ENCODE results near the gene REC8.

Gene REC8, protein sequence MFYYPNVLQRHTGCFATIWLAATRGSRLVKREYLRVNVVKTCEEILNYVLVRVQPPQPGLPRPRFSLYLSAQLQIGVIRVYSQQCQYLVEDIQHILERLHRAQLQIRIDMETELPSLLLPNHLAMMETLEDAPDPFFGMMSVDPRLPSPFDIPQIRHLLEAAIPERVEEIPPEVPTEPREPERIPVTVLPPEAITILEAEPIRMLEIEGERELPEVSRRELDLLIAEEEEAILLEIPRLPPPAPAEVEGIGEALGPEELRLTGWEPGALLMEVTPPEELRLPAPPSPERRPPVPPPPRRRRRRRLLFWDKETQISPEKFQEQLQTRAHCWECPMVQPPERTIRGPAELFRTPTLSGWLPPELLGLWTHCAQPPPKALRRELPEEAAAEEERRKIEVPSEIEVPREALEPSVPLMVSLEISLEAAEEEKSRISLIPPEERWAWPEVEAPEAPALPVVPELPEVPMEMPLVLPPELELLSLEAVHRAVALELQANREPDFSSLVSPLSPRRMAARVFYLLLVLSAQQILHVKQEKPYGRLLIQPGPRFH

DNA sequence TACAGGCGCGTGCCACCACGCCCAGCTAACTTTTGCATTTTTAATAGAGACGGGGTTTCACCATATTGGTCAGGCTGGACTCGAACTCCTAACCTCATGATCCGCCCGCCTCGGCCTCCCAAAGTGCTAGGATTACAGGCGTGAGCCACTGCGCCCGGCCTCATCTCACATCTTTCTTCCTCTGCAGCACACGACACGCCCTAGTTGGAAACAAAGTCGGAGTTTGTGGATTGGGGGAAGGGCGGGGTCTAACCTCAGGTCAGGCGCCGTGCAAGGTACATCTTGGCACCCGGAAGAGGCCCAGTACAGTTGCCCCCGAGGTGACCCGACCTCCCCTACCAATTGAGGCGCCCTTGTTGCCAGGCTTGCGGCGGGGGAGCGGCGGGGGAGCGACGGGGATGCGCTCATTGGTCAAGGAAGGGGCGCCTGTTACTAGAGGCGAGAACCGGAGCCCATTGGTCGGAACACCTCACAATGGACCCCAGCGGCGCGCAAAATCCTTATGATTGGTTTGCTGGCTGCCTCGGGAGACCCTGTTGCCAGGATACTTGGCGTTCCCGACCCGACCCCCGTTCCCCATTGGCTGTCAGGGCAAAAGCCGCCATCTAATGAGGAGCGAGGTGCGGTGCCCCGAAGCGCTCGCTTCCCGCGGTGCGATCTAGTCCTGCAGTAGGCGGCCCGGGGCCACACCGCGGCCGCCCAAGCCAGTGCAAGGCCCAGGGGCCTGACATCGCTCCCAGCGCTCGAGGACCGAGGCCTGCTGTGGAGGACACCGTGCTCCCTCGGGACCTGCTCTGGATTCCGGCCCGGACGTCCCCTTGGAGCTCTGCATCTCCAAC is at the start of gene REC8:
Gene REC8 (plus strand): TSS at position 659 of the 839 bp plus-strand sequence. CDS start 473 bp downstream, outside the sequence.
- no peak for DNase-seq

- DNase-seq = no peak
These were observed 49.5 kb upstream of the REC8 start for GRCh38 chr14:24122416-24122815.

GRCh38 chr14:24122898-24123297 is 49.0 kb upstream of the REC8 start:
- DNase-seq = no peak

- no peak for DNase-seq
These were observed 48.2 kb upstream of the REC8 start for GRCh38 chr14:24123424-24124417.

GRCh38 chr14:24126939-24127338 is 44.9 kb upstream of the REC8 start:
- DNase-seq = no peak

GRCh38 chr14:24127673-24128072 is 44.2 kb upstream of the REC8 start:
- DNase-seq = no peak

DNA sequence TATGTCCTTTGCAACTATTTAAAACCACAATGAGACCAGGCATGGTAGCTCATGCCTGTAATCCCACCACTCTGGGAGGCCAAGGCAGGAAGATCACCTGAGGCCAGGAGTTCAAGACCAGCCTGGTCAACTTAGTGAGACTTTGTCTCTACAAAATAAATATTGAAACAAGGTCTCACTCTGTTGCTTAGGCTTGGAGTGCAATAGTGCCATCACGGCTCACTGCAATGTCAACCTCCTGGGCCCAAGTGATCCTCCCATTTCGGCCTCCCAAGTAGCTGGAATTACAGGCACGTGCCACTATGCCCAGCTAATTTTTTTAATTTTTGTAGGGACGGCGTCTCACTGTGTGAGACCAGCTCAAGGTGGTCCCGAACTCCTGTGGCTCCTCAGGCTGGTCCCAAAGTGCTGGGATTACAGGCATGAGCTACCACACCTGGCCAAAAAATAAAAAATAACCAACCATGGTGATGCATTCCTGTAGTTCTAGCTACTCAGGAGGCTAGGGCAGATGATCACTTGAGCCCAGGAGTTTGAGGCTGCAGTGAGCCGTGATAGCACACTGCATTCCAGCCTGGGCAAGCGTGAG is 42.4 kb upstream of the REC8 start:
- DNase-seq = no peak

GRCh38 chr14:24130380-24130716 is 41.5 kb upstream of the REC8 start, which contains the start of gene FITM1:
TSS of gene FITM1 (plus strand) at chr14:24130659. CDS start at chr14:24131564, 905 bp downstream.
- DNase-seq = no peak

- no peak for DNase-seq
These were observed 40.9 kb upstream of the REC8 start for GRCh38 chr14:24130717-24131548.

GRCh38 chr14:24131549-24131966 is 40.3 kb upstream of the REC8 start:
- no peak for DNase-seq

GRCh38 chr14:24132061-24132685 is 39.7 kb upstream of the REC8 start:
- DNase-seq = no peak

GRCh38 chr14:24132976-24133375 is 38.9 kb upstream of the REC8 start:
- no peak for DNase-seq

- DNase-seq = no peak
These were observed 38.1 kb upstream of the REC8 start for GRCh38 chr14:24133735-24134134.

DNA sequence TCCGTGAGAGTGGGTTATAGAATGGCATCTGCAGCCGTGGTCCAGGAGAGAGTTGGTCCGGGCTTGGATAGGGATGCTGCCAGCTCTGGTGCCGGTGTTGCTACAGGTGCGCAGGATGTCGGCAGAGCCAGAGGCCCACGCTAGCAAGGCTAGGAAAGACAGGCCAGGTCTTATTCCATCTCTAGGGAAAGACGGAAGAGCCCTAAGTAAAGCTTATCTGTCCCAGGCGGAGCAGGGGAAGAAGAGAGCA is 36.4 kb upstream of the REC8 start:
- DNase-seq = no peak

GRCh38 chr14:24135834-24136683 is 35.8 kb upstream of the REC8 start, which contains the start of gene PSME1:
TSS of gene PSME1 (plus strand) at chr14:24136194. CDS start at chr14:24136263, 69 bp downstream.
- no peak for DNase-seq

DNA sequence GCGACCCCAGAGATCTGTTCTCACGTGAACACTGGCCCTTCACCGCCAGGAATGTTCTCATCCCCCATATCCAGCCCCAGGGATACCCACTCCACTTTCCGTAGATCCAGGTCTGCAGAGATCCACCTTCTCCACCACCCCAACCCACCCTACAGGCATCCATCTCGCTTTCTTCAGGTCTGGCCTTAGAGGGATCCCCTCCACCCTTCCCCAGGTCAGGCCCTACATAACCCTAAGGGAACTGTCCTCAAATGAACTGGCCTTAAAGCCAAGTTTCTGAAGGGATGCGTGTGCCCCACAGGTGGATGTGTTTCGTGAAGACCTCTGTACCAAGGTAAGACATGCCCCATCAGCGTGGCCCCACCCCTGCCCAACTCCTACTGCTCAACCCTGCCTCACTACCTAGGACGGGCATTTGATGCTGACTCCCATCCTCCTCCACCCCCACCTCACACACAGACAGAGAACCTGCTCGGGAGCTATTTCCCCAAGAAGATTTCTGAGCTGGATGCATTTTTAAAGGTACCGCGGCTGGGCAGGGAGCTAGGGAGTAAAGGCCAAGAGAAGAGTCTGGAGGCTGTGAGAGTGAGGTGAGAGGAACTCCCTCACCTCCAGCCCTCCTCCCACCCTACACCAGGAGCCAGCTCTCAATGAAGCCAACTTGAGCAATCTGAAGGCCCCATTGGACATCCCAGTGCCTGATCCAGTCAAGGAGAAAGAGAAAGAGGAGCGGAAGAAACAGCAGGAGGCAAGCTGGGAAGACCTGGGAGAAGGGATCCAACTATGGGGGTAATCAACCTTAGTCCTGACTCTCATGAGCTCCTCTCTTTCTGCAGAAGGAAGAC is 35.0 kb upstream of the REC8 start:
- DNase-seq = no peak

DNA sequence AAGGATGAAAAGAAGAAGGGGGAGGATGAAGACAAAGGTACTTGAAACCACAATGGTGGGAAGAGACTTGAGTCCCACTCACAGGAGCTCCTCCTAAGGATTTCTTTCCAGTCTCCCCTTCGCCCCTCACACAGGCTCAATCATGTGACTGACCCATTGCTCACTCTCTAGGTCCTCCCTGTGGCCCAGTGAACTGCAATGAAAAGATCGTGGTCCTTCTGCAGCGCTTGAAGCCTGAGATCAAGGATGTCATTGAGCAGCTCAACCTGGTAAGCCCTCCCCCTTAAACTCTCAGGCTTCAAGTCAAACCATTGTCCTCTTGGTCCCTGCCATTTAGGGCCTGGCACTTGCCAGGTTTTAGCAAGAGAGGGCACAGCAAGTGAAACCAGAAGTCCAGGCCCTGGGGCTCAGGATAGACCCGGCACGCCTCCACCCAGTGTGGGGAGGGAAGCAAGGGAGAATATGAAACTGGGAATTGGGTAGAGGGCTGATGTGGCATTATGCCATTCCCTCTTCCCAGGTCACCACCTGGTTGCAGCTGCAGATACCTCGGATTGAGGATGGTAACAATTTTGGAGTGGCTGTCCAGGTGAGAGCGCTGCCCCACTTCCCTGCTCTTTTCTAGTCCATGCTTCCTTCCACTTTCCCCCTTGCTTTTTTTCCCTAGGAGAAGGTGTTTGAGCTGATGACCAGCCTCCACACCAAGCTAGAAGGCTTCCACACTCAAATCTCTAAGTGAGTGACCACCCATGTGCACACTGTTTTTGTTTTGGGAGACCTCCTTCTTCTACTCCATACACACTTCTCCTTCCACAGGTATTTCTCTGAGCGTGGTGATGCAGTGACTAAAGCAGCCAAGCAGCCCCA is 34.1 kb upstream of the REC8 start:
- no peak for DNase-seq
